K562 (cell line): ENCODE results near the gene PITRM1. TPM values are rescaled to one million over a fixed set of nuclear protein-coding genes. Genes with fewer than 3 reads are reported as not detected.

Experiments
- ARID1B ChIP-seq: fragments of 450-650 bp; IDR thresholded peaks from 2 replicates; pipeline ENCODE4 v1.6.1; 2016; ENCODE audit warnings: antibody characterized with exemption, mild to moderate bottlenecking, inconsistent platforms
- CSDE1 ChIP-seq, 2 experiments: fragments of 450-650 bp; IDR thresholded peaks; 2 replicates each; pipeline ENCODE4 v1.6.1; 2016; ENCODE audit warnings: mild to moderate bottlenecking in 1 of 2
- EP300 ChIP-seq: IDR thresholded peaks from 2 replicates; pipeline ENCODE4 v1.6.1; 2012; ENCODE audit warnings: low read length, improper control_type of control experiment
- JUN ChIP-seq, 2 experiments: sonication (generic) in 1 of 2; formaldehyde crosslinking in 1 of 2; IDR thresholded peaks; 2 replicates each; pipeline versions ENCODE4 v1.6.1 to v1.8.0; 2012 to 2022; ENCODE audit warnings: borderline replicate concordance in 2 of 2, mild to moderate bottlenecking in 2 of 2, improper control_type of control experiment in 1 of 2, low read depth in 1 of 2, low read length in 1 of 2, missing genetic modification reagents in 1 of 2
- KDM1A ChIP-seq, 2 experiments: fragments of 450-650 bp; IDR thresholded peaks; 2 replicates each; pipeline ENCODE4 v1.6.1; 2016; ENCODE audit warnings: mild to moderate bottlenecking in 2 of 2
- KLF1 ChIP-seq: fragments of 450-650 bp; IDR thresholded peaks from 2 replicates; pipeline ENCODE4 v1.6.1; 2016; ENCODE audit warnings: missing genetic modification characterization, missing compliant biosample characterization
- PHF20 ChIP-seq: fragments of 450-650 bp; IDR thresholded peaks from 2 replicates; pipeline ENCODE4 v1.6.1; 2018; ENCODE audit not compliant: partially characterized antibody
- POLR2A ChIP-seq: fragments of 450-650 bp; conservative IDR thresholded peaks from 2 replicates; pipeline ENCODE4 v1.6.1; 2016
- SFPQ ChIP-seq: fragments of 200-400 bp; formaldehyde crosslinking; IDR thresholded peaks from 2 replicates; pipeline ENCODE4 v1.6.1; 2017; ENCODE audit warnings: mild to moderate bottlenecking, low read depth, low read length, moderate library complexity
- STAT5B ChIP-seq: fragments of 250-450 bp; sonication (Bioruptor Pico); IDR thresholded peaks from 2 replicates; pipeline ENCODE4 v1.8.0; 2021; ENCODE audit warnings: mild to moderate bottlenecking, inconsistent platforms
- TARDBP ChIP-seq: fragments of 450-650 bp; IDR thresholded peaks from 2 replicates; pipeline ENCODE4 v1.6.1; 2016
- YBX1 ChIP-seq: fragments of 450-650 bp; IDR thresholded peaks from 2 replicates; pipeline ENCODE4 v1.7.1; 2016; ENCODE audit warnings: mild to moderate bottlenecking
- ZBTB2 ChIP-seq: fragments of 450-650 bp; IDR thresholded peaks from 2 replicates; pipeline ENCODE4 v1.6.1; 2016; ENCODE audit warnings: antibody characterized with exemption
- ZNF263 ChIP-seq: sonication (generic); formaldehyde crosslinking; IDR thresholded peaks from 2 replicates; pipeline ENCODE4 v1.8.0; 2022; ENCODE audit warnings: mild to moderate bottlenecking, missing genetic modification reagents, borderline replicate concordance
- ZNF79 ChIP-seq: fragments of 250-450 bp; sonication (Bioruptor Pico); IDR thresholded peaks from 2 replicates; pipeline ENCODE4 v1.4.0; 2020; ENCODE audit warnings: low read depth, mild to moderate bottlenecking, moderate library complexity
- polyA plus RNA-seq, 8 experiments: library from polyadenylated mRNA; depleted of rRNA in 4 of 8; stranded (reverse) in 5 of 8; unstranded in 3 of 8; fragments of >200 nt; fragmentation: Nextera tagmentation in 2 of 8; fragmentation: Illumina TruSeq in 1 of 8; extraction: Ambion mirVana in 2 of 8; extraction: Trizol in 1 of 8; gene quantifications; 2 replicates each; pipeline versions ENCODE4 v1.2.1 to v1.2.3, GENCODE V29; 2011 to 2014; ENCODE audit warnings: inconsistent platforms in 1 of 8, missing spikeins in 1 of 8
- total RNA-seq, 7 experiments: library from RNA; depleted of rRNA in 6 of 7; stranded (reverse); fragments of >200 nt in 6 of 7; fragmentation: Illumina TruSeq in 2 of 7; extraction: Trizol in 2 of 7; gene quantifications; 2 replicates each; pipeline versions ENCODE4 v1.2.1 to v1.2.3, GENCODE V29; 2011 to 2021; ENCODE audit warnings: low replicate concordance in 1 of 7
- TF ChIP-seq, protein P1 (sequence below): sonication (generic); formaldehyde crosslinking; IDR thresholded peaks from 2 replicates; pipeline ENCODE4 v1.8.0; 2022; ENCODE audit warnings: missing genetic modification reagents, mild to moderate bottlenecking, borderline replicate concordance
- TF ChIP-seq, protein P2 (sequence below): conservative IDR thresholded peaks from 2 replicates; pipeline ENCODE4 v1.6.1; 2011; ENCODE audit warnings: low read depth, mild to moderate bottlenecking, low read length; ENCODE audit not compliant: control insufficient read depth

PITRM1 gene
- total and polyA plus RNA-seq, 9 of the 15 experiments (the other 6 are each of a cell fraction or from before 2014, with no cell fraction given), result 21.1 to 70.4 (median 39.7) TPM

GRCh38 chr10:3110782-3111620 is 61.6 kb downstream of the PITRM1 start (continued):
- no peak for TF ChIP-seq ZBTB2
- no peak for TF ChIP-seq ZNF79
- TF ChIP-seq STAT5B (CRISPR knock-in tag), result no peak
- TF ChIP-seq, protein P1, sequence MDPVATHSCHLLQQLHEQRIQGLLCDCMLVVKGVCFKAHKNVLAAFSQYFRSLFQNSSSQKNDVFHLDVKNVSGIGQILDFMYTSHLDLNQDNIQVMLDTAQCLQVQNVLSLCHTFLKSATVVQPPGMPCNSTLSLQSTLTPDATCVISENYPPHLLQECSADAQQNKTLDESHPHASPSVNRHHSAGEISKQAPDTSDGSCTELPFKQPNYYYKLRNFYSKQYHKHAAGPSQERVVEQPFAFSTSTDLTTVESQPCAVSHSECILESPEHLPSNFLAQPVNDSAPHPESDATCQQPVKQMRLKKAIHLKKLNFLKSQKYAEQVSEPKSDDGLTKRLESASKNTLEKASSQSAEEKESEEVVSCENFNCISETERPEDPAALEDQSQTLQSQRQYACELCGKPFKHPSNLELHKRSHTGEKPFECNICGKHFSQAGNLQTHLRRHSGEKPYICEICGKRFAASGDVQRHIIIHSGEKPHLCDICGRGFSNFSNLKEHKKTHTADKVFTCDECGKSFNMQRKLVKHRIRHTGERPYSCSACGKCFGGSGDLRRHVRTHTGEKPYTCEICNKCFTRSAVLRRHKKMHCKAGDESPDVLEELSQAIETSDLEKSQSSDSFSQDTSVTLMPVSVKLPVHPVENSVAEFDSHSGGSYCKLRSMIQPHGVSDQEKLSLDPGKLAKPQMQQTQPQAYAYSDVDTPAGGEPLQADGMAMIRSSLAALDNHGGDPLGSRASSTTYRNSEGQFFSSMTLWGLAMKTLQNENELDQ, result no peak
- TF ChIP-seq EP300, result no peak
- TF ChIP-seq, protein P2, sequence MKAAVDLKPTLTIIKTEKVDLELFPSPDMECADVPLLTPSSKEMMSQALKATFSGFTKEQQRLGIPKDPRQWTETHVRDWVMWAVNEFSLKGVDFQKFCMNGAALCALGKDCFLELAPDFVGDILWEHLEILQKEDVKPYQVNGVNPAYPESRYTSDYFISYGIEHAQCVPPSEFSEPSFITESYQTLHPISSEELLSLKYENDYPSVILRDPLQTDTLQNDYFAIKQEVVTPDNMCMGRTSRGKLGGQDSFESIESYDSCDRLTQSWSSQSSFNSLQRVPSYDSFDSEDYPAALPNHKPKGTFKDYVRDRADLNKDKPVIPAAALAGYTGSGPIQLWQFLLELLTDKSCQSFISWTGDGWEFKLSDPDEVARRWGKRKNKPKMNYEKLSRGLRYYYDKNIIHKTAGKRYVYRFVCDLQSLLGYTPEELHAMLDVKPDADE, result no peak
- TF ChIP-seq PHF20, result peak; percentile 50
- TF ChIP-seq TARDBP, result peak; percentile 65; the same call in 1 of the 2 replicates
- no peak for TF ChIP-seq CSDE1 (IDR thresholded peaks at IDR 0.05)
- TF ChIP-seq ARID1B, result no peak
- no peak for TF ChIP-seq KLF1 (tag)
- peak in 1 of 2 experiments; percentile 76; a peak in 1 of 4 replicates for TF ChIP-seq KDM1A (IDR thresholded peaks at IDR 0.05)
- no peak for TF ChIP-seq ZNF263 (CRISPR knock-in tag)
- no peak for TF ChIP-seq YBX1
- TF ChIP-seq POLR2A, result peak; percentile 58; the same call in 1 of the 2 replicates
- no peak for TF ChIP-seq SFPQ
- no peak for TF ChIP-seq JUN (IDR thresholded peaks at IDR 0.05; ENCODE audit: borderline replicate concordance, low read depth, low read length)
- TF ChIP-seq JUN (CRISPR knock-in tag; IDR thresholded peaks at IDR 0.05; ENCODE audit: borderline replicate concordance), result no peak
